HG03060 (cell line): ENCODE data around the gene MYBPC2.

ENCODE experiments used
- ATAC-seq: cut with Tn5 transposase; IDR thresholded peaks from one replicate; pipeline ENCODE4 v1.9.1; 2021; ENCODE audit warnings: low read depth, moderate number of reproducible peaks; ENCODE audit not compliant: unreplicated experiment

MYBPC2 gene

GRCh38 chr19:50409347-50409746 lies 23.3 kb upstream of the MYBPC2 start:
- no peak for ATAC-seq

GRCh38 chr19:50410109-50410508 lies 22.6 kb upstream of the MYBPC2 start:
- no peak for ATAC-seq

GRCh38 chr19:50412419-50412818 lies 20.3 kb upstream of the MYBPC2 start:
- ATAC-seq, result no peak

DNA sequence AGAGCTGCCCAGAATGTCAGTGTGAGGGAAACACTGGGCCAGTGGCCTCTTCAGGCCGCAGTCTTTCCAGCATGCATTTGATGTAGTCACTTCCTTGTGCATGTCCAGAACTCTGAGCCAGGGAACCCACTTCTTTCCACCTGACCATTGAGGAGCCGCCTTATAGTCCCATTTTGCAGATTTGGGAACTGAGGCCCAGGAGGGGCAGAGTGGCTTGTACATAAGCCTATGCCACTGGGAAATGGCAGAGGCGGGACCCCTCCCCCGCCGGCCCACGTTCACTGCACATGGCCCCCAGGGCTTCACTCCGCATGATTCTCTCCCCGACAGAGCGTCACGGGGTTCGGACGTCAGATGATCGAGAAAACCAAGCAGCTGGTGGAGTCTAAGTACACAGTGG lies 19.6 kb upstream of the MYBPC2 start:
- ATAC-seq, result no peak

GRCh38 chr19:50413531-50413930 lies 19.2 kb upstream of the MYBPC2 start:
- ATAC-seq, result no peak

- no peak for ATAC-seq
These were observed 17.6 kb upstream of the MYBPC2 start for GRCh38 chr19:50414864-50415660.

- ATAC-seq, result no peak
These were observed 17.0 kb upstream of the MYBPC2 start for GRCh38 chr19:50415661-50416033.

- ATAC-seq, result no peak
These were observed 16.4 kb upstream of the MYBPC2 start for GRCh38 chr19:50416034-50416977.

DNA sequence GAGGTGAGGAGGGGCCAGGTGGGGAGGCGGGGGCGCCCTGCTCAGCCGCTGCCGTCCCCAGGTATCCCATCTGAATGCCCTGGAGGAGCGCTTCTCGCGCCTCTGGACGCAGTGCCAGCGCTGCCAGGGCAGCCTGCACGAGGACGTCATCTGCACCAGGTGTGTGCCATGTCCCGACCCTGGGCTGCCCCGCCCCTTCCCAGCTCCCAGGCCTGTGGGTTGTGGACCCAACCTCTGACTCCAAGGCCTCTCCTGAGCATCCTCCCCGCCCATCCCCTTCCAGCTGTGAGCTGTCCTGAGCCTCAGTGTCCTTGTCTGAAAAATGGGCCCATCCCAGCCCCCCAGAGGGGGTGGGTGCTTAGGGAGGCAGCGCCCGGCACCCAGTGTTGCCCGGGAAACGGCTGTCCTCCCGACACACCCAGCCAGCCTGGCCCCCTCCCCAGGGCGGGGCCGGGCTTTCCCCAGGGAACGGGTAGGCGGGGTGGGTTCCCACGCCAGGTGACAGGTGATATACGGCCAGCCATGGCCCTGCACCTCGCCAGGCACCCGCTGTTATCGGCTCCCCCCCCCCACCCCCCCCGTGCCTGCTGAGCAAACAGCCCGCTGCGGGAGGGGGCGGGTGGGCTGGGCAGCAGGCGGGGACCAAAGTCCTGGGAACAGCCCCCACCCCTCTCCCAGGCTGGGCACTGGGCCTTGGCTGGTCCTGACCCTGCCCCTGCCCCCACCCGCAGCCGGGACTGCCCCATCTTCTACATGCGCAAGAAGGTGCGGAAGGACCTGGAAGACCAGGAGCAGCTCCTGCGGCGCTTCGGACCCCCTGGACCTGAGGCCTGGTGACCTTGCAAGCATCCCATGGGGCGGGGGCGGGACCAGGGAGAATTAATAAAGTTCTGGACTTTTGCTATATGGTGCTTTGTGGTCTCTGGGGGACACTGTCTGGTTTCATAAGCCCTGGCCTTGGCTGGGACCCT lies 15.3 kb upstream of the MYBPC2 start:
- ATAC-seq, result no peak

GRCh38 chr19:50418176-50419021 lies 14.3 kb upstream of the MYBPC2 start, which contains the start of gene SPIB:
Gene SPIB, plus strand, starts transcription at chr19:50418938. Its CDS starts 25 bp downstream, at chr19:50418963.
- ATAC-seq, result no peak

DNA sequence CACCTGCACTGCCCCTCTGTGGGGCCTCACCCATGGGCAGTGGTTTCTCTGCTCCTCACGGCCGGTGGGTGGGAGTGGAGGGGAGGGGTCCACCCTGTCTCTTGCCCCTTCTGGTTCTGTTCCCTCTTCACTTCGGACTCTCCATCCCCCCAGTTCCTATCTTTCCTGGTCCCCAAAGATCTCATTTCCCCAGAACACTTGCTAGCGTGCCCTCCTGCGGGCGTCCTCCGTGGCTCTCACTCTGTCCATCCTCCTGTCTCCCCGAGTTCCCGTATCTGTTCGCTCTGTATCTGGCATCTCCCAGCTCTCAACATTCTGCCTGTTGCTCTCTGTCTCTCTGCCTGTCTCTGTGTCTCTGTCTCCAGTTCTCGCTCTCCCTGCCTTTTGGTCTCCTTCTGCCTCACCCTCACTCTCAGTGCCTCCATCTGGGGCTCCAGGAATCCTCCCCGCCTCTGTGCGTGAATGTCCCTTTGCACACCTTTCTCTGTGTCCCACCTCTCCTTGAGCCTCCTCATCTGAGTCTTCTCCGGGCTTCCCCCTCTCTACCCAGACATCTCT lies 13.6 kb upstream of the MYBPC2 start:
- no peak for ATAC-seq

DNA sequence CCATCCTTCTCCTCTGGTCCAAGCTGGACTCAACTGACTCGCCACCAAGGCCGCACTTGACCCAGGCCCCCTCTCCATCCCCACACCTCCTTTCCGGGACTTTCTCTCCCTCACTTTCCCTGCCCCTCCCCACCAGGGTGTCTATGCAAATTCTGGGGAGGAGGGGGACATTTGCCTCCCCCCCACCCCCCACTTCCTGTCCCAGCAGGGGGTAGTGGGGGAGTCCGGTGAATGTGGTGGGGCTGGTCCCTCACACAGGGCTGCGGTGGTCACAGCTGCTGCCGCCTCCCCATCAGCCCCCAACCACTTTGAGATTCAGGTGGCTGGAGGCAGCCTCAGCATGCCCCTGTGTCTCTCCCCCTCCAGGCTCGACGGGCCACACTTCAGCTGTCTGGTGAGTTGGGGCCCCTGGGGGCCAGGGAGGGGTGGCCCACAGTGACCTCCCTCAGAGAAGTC lies 13.1 kb upstream of the MYBPC2 start:
- no peak for ATAC-seq

DNA sequence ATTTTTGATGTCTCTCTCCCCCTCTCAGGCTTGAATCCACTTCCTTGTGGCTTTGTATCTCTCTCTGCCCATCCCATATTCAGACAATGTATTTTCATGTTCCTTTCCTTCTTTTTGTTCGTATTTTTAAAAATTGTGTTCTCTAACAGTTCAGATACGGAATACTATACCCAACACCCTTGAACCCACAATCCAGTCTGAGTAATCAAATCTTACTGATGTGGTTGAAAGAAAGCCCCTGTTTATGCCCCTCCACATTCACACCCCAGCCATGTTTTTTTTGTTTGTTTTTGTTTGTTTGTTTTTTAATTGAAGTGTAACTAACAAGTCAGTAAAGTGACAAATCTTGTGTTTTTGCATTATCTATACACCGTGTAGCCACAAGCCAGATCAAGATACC lies 12.6 kb upstream of the MYBPC2 start:
- no peak for ATAC-seq

- ATAC-seq, result no peak
These were observed 11.9 kb upstream of the MYBPC2 start for GRCh38 chr19:50420808-50421207.

GRCh38 chr19:50422397-50423278 lies 10.1 kb upstream of the MYBPC2 start:
- no peak for ATAC-seq

DNA sequence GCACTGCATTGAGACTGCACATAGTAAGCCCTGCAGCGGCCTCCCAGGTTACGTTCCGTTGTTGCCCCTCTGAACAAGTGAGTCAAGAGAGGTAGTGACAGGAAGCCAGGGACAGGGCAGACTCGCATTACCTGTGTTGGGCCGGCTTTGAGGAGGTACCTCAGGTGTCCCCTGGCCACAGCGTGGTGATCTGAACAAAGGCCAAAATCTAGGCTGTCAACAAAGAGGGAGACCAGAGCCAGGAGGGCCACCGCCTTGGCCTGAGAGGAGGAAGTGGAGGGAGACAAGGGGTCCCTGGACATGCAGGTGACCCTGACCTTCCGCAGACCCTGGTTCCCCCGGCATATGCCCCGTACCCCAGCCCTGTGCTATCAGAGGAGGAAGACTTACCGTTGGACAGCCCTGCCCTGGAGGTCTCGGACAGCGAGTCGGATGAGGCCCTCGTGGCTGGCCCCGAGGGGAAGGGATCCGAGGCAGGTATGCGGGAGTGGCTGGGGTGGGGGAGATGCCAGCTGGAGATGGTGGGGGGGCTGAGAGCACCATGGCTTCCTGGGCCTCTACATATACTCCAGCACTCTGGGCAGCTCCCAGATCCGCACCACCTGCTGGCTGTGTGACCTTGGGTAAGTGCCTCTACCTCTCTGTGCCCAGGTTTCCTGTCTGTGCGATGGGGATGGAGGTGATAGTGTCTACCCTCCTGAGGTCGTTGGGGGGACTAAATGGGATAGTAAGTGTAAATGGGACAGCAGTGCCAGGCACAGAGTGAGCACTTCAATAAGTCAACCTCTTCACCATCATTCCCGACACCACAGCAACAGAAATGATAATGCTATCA lies 9.2 kb upstream of the MYBPC2 start:
- no peak for ATAC-seq

DNA sequence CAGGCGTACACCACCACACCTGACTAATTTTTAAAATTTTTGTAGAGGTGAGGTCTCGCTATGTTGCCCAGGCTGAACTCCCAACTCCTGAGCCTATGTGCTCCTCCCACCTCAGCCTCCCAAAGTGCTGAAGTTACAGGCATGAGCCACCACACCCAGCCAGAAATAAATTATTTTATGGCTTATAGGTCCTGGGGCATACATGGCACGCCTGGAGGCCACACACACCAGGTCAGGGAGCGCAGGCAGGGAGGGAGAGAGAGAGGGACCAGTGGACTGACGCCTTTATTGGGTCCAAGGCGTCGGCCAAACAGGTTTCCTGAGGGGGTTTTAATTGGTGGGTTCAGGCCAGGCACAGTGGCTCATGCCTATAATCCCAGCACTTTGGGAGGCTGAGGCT lies 7.1 kb upstream of the MYBPC2 start:
- ATAC-seq, result no peak
